Renal pelvis (tissue), 4 donors: ENCODE results near the gene MED13L. TPM values are rescaled to one million over a fixed set of nuclear protein-coding genes. Genes with fewer than 3 reads are reported as not detected.

Source experiments
- DNase-seq: peaks from one replicate; pipeline ENCODE4 v3.0.0-alpha.2; 2013
- polyA plus RNA-seq, 3 donors: library from polyadenylated mRNA; unstranded; fragments of 120-200 nt; gene quantifications; one replicate each; pipeline ENCODE4 v1.2.1, GENCODE V29; 2013; ENCODE audit not compliant: insufficient read length in 3 of 3

MED13L gene
- polyA plus RNA-seq, 3 donors = 65.7 to 81.3 (median 80.4) TPM

DNA sequence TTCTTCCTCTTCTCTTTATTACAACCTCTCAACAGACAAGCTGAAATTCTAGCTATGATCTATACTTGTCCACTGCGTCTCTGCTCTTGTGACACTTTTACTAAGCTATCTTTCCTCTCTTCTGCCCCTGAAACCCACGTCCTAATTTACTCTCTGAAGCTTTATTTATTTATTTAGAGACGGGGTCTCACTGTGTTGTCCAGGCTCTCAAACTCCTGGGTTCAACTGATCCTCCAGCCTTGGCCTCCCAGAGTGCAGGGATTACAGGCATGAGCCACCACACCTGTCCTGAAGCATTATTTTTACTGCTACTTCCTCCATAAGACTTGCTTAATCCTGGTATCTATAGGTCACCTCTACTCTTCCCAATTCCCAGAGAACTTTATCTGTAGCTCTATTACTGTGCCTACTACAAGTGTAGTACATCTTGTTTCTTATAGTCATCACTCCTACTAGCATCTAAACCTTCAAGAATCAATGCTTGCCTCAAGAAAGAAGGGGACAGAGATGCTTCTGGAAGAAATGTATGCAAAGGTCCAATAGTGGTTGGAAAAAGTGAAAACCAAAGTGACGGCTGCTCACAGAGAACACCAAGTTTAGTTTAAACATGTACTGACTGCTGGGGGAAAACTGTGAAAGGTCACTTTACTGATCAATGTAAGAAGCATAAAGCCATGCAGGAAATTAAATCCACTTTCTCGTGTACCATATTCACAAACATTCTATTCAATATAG is 61.3 kb downstream of the MED13L start:
- no peak for DNase-seq

DNA sequence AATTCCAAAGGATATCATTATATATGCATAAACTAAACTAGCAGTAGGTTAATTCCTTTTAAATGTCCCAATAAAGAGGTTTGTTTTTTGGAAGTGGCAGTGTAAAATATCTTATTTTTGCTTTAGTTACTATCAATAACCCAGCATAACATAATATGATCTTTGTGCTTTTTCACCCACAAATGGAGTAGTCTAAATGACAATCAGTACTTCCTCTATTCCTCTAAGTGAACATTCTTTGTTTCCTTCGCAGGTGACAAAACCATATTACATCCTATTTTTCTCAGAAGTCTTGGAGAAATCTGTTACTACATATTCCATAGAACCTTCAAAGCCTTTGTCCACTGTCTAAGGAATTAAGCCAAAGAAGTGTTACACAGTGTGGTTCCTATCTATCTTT is 62.5 kb downstream of the MED13L start:
- DNase-seq = no peak

DNA sequence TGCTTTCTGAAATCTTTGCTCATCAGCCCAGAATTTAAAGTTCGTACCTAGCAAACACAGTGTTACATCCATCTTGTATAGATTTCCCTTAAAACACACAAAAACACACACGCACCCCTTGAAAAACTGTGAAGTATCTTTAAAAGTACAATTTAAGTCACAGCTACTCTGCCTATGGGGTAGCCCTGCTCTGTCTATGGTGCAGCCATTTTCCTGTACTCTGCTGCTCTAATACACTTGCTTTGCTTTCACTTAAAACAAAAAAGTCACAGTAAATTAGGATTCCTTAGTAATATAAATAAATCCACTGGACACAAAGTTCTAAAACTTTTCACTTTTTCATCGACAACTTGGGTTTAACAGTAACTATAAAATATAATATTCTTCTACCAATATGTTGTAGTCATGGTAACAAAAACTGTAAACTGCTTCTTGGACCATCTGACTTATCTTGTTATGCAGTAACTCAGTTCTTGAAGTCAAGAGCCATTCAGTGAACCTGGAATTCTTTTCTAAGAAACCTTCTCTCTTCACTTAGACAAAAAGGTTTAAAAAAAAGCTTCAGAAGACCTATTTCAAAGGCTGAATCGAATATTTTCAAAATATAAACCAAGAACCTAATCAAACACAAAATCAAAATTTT is 63.5 kb downstream of the MED13L start:
- DNase-seq = no peak

DNA sequence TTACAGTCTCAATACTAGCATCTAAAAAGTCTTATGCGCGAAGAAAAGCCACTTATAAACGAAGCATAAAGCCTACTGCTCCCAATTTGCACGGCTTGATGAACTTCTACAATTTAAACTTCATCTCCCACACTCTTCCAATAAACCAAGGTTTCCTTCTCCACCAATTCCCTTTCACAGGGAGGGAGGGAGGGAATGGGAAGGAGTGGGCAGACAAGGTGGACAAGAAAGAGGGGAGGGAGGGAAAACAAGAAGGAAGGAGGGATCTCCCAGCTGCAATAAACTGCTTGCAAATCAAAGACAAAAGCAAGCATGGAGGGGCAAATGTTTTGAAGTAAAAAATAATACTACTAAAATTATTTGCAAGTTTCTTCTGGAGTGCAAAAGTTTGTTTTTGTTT is 64.5 kb downstream of the MED13L start:
- DNase-seq = no peak

DNA sequence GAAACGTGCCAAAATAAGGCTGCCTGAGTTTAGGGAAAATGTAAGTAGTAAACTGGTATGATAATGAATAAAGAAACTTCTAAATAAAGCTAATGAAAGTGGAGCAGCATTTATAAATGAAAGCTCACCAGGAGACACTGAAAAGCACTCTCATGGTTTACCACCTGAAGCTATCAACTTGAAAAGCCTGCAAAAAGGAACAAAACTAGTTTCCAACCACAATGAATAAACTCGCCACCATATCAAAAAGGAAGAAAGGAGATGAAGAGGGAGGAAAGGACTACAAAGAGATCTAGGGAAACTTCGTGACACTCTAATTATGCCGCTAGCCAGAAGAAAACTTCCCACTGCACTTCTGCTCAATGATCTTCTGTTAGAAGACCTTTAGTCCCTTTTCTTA is 66.7 kb downstream of the MED13L start:
- no peak for DNase-seq

DNA sequence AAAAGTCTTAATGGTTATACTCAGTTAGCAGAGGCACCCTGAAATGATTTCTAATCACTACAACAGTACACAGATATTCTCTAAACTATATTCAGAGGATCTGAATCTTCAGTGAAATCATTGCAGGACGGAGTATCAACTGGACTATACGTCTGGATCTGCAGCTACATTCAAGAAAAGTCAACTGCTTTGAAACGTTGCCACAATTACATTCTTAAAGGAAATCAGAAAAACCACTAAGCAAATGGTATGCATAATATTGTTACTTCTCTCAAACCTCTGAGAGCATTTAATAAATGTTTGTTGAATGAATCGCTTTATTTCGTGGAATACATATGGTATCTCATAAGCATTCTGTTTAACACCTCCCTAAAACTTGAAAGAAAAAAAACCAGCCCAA is 67.4 kb downstream of the MED13L start:
- no peak for DNase-seq

DNA sequence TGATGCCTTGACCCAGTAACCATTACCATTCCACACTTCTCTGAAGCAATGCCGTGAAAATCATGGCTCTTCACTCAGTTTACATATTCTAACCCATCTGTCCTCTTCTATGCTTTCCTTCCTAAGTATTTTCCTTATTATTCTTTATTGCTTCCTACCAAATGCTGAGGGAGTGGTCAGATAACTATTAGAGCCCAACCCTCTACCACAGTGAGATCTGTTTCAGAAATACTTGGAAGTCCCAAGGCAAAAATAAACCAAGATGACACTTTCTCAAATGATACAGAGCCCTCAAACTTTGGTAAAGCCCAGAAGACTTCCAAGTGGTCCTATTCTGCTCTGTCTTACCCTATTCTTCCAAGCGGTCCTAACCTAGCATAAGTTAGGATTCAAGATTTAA is 68.0 kb downstream of the MED13L start:
- no peak for DNase-seq

DNA sequence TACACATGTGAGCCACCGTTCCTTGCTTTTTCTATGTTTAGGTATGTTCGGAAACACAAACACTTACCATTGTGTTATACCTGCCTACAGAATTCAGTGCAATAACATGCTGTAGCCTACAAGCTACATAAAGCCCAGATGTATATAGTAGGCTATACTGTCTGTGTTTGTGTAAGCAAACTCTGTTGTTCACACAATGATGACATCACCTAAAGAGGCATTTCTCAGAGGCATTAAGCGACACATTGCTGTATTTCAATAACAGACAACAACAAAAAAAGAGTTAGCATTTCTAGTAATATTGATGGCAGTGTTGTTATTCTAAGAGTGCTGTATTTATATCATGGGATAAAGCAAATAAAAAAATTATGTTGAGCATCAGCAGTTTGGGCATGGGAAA is 70.2 kb downstream of the MED13L start:
- DNase-seq = no peak

DNA sequence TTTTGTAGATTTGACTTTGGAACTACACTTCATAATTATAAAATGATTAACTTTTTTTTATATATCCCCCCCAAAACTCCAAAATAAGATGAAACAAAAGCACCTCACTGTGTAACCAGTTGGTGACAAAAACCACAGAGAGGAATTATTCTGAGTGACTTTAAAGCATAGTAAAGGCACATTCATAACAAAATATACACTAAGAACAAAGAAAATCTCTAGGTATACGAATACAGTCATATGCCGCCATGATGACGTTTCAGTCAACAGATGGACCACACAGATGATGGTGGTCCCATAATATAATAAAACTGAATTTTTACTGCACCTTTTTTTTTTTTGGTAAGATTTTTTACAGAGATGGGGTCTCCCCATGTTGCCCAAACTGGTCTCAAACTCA is 70.7 kb downstream of the MED13L start:
- DNase-seq = no peak

DNA sequence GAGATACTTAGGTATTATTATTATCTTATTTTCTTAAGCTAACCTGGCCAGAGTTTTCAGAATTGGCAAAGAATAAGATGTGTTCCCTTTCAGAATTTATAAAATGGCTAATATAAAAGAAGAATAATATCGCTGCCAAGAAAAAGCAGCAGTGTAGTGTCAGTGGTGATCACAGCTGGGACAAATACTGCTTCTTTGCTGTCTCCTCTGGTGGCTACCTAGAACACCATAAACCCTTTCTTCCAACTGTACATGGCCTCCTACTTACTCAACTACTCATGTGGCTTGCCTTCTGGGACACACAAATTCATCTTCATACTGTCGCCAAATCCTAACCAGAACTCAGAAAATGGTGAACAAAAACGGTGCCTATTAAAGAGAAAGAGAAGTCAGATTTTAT is 72.7 kb downstream of the MED13L start:
- no peak for DNase-seq

DNA sequence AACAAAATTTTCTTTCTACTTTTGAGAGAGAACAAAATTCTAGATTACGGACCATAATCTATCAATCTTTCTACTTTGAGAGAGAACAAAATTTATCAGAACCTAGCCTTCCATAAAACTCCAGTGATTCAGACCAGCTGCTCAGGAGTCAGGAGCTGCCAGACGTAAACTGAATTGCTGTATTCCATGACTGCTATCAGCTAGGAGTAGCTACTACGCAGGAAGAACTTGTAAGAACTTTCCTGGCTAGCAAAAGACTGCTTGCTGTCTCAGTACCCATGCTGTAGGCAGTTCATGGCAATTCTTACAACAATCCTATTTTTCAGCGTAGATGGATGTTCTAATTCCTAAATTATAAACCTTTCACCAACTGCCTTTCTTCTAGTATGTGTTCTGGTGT is 73.3 kb downstream of the MED13L start:
- no peak for DNase-seq

DNA sequence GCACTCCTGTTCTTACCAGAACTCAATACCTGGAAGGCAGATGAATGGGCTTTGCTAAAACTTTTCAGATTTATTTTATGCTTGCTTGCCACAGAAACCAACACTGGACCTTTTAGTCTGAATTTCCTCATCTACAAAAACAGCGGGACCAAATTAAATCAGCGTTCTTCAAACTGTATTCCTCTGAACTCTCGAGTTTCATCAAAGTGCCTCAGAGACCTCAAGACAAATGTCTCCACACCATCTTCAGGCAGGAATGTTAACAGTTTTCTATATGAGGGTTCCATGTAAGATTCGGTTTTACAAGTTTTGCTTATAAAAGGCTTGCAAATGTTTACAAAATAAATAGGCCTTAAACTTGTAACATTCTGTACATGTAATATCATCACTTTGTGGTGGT is 74.6 kb downstream of the MED13L start:
- DNase-seq = no peak

DNA sequence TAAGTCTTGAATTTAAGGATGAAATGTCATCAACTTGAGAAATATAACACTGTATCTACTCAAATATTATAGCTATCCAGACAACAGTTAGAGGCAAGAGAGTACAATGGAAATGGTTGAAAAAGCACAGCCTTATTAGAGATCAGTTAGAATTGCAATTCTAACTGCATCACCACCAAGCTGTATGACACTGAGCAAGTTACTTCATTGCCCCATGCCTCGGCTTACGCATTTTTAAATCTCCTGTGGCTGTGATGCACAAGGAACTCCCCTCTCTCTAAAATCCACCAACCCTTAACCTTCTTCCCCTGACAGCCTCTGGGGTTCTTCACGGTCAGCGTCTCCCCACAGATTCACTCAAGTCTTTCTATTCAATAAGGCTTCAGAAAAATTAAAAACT is 75.1 kb downstream of the MED13L start:
- no peak for DNase-seq

DNA sequence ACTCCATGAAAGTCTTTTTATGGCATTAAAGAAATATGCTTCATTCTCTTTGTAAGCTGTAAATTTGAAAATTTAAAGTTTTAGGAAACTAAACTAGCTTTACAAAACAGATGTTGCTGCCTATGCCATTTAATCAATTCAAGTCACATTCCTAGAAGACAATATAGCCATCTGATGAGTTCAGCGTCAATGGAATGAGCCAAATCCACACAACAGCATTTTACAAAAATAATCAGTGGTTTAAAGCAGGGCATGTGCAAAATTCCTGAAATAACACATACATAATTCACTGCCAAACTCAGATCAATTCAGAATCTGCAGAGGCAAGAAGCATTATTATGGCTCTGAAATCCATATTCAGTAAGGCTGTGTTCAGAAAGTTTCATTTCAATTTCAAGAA is 75.6 kb downstream of the MED13L start:
- no peak for DNase-seq

DNA sequence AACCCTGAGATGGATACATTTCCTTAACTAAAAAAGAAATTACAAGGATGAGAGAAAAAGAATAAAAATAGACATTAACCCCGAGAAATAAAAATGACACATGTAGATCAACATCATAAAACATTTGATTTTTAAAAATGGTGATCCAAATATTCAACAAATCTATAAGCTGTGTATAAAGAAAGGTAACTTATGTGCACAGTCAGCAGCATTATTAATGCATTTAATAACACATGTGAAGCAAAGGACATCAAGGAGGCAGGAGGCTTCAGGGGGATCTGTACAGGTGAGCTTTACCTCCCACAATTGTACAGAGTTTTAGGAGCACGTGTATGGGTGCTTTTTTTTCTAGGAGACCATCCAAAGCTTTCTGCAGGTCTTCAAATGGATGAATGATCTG is 76.1 kb downstream of the MED13L start:
- DNase-seq = no peak

DNA sequence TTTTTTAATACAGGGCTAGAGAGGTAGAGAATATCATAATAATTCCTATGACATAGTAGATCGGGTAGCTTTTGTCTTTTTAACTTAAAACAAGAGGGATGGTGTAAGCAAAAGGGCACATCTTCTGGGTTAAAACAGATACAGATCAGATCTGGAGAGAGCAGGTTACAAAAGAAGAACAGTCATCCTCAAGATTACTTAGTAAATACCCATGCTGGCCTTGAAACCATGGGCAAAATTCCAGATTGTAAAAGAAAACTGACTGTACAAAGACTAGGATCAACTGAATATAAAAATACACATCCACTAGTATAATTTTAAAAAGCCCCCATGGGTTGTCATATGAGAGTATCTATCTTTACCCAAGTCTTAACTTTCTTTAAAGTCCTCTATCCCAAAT is 76.7 kb downstream of the MED13L start:
- no peak for DNase-seq

DNA sequence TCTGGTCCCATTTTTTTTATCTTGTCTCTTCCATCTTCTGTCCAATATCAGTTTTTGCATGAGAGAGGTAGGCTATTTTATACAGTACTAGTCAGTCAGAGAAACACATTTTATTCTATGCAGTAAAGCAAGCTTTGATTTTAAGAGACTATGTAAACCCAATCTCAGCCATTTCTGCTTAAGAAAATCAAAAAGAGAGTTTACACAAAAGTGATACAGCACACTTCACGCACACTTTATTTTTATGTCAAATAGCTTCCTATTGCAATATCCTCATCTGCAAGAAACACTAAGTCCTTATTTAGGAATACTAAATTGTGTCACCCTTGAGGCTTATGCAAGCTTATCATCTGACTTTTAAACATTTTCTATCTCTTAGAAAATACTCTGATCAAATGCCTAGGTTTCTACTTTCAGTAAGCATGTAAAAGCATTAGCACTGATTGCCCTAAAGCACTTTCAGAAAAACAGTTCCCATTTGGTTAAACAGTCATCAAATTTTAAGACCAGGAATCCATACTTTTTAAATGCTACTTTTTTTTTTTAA is 78.3 kb downstream of the MED13L start:
- no peak for DNase-seq

DNA sequence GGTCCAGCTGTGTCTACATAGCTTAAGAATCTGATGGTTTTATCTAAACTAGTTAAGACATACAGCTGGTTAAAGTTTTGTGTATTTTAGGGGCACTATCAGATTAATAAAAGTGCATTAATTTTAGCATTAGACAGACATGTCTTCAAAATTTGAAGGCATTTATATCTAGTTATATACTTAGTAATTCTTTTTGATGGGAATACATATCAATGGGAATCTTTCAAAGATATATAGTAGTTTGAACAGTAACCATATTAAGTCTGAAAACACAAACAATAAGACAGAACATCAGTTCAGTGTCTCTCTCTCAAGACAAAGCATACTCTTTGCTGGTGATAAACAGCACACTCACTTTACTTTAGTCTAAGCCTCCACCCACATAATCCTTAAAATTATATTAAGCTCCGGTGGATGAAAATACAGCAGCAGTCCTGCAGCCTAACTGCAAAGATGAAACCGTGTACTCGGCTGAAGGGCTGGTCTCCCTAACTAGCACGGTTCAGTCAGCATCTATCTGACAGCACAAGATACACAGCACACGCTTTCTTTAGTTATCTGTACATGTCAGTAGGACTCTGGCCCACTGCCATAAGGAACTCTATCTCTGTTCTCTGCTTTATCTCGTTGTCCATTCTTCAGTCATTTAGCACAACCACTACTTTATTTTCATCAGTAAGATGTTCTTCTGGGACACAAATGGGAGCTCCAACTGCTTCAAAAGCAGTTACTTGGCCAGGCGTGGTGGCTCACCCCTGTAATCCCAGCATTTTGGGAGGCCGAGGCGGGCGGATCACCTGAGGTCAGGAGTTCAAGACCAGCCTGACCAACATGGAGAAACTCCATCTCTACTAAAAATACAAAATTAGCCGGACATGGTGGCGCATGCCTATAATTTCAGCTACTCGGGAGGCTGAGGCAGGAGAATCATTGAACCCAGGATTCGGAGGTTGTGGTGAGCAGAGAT is 80.5 kb downstream of the MED13L start:
- no peak for DNase-seq

DNA sequence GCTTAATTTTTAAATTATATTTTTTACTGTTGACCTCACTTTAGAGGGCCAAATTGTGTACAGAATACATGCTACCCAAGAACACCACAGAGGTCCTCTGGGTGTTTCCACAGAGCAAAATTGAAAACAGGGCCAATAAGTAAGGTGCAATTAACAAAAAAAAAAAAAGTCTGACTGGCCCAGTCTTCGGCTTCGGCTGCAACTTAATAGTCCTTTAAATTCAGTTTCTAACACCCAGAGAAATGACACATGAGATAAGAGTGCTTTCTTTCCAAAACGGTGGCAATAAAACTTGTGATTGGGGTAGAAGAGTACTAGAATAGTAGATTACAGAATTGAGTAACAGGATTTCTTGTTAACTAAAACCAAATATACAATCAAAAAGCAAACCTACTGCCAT is 81.3 kb downstream of the MED13L start:
- no peak for DNase-seq

DNA sequence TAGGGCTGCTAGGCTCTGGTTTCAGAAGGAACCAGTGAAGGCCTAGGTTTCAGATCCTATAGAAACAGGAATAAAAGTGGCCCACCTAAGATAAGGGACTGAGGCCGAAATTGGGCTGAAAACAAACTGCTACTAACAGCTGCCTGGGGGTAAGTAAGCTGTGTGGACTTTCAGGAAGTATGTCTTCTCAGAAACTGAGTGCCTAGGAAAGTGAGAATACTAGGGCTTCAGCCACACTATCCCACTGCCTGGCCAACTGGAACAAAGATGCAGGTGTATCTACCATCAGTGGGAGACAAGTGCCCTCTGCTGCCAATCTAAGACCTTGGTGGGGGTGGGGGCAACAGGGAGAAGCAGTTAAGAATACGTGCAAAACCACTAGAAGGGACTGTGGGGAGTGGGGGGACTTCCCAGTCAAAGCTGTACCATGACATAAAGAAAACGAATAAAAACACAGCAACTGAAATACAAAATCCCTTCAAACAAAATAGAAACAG is 82.5 kb downstream of the MED13L start:
- no peak for DNase-seq

DNA sequence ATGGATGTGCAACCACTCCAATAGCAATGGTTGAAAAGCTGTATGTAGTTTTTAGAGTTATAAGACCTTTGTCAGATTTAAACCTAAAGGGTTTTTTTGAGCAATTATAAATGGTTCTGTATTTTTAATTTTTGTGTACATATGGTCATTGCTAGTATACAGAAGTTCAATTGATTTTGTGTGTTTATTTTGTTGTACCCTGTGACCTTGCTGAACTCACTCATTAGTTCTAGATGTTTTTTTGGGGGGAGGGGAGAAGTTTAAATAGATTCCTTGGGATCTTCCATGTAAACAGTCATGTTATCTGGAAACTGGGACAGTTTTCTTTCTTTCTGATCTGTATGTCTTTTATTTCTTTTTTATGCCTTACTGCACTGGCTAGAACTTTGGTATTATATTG is 87.8 kb downstream of the MED13L start:
- DNase-seq = no peak

DNA sequence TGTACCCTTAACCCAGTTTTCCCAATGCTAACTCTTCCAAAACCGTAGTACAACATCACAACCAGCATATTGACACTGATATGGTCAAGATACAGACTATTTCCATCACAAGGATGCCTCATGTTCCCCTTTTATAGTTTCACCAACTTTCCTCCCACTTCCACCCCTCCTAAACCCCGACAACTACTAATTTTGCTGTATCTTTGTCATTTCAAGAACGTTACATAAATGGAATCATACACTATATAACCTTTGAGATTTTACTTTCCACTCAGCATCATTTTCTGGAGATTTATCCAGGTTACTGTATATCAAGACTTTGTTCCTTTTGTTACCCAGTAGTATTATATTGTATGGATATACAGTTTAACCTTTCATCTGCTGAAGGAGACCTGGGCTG is 88.9 kb downstream of the MED13L start:
- DNase-seq = no peak
